ENCODE results near the gene MVD.

MVD gene

DNA sequence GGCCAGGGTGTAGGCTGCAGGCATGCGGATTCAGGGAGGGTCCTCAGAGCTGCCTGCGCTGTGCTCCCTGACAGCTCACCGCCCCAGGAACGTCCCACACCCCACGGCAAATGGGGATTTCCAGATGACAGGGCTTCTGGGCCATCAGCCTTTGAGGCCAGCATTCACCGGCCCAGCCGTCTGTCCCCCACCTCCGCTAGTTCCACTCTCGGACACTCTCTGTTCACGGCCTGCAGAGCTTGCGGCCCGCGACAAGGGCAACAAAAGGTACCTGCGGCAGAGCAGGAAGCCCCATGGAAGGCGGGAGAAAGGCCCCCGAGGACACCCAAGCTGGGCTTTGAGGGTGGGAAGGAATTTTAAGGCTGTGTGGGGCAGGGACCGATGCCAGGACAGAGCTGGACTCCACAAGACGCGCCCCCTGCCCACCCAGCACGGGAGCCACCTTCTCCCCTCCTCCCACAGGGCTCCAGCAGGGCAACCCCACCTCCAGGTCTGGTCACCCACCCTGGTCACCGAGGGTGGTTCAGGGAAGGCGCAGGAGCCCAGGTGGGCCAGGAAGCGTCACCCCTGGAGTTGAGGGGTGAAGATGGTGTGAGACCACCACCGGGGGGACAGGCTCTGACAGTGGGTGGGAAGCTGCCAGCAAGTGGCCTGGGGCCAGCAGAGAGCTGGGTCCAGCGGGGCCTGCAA, 6.5 kb downstream of the MVD start:
- FAIRE-seq = no peak
- DNase-seq (ENCODE audit: low spot score) = peak; percentile 48

DNA sequence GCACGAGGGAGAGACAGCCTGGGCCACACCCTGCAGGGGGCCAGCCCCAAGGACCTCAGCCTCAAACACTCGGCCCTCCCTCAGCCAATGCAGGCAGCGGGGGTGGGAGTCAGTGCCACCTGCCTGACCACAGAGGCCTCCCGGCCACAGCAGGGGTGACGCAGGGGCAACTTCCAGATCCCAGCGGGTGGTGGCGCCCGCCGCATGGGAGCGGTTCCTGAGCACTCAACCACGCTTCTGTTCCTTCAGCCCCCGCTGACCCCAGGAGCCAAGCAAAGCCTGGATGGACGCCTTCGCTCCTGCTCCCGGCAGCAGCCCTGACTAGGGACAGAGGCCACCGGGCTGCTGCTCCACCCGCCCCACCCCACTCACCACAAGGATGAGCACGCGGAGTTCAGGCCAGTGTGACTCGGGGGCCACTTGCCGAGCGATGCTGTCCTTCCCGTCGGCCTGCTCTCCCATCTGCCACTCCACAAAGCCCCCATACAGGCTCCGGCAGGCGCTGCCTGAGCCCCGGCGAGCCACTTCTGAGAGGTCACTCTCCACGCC, 7.1 kb downstream of the MVD start:
- FAIRE-seq (peak; percentile 11), DNase-seq (ENCODE audit: low spot score) (peak; percentile 74)

DNA sequence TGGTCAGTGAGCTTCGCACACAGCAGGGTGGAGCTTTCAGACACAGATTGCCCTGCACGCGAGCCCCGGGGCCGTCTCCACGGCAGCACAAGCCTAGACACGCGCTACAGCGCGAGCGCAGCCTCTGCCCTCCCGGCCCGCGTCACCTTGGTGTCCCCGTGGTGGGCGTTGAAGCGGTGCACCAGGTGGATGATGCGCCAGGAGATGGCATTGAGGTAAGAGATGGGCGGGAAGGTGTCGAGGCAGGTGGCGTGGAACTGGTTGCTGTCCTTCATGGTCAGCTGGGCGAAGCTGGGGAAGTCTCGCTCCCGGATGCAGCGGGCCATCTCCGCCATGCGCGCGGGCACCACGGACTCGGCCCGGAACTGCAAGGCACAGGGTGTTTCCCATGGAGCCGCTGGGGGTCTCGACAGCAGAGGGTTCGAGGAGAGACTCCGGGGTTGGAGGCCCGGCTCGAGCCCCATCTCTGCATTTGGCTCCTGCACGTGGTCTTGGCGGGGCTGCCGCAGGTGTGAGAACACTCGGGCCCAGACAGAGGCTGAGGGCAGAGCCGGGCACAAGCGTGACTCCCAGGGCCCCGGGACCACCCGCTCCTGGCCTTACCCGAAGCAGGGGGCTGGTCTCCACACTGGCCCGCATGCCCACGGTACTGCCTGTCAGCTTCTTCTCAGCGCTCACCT, 7.7 kb downstream of the MVD start:
- no peak for FAIRE-seq

DNA sequence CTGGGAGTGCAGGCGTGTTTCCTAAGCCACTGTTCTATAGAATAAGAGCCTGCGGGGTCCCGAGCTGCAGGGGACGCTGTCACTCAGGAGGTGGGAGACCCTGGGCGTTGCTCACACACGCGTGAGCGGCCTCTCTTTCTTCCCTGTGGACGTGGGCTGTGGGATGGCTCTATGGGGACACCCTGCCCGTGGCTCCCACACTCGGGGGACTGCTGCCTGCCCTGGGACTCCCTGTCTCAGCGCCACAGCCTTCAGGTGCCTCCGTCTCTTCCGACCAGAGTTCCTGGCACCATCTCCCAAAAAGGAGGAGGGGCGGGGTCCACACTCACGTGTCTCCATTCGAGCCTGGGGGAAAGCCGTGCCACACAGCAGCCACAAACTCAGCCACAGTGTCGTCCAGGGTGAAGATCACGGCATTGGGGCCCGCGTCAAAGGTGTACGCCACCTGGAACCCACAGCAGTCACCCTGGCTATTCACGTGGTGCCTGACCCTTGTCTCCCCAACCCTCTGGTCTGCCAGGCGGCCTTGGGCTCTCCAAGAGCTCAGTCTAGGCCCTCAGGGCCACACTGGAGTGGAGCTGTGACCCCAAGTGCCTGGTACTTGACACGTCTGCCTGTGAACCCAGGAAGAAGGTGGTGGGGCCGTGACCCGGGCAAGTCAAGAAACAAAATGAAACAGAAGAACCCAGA, 8.4 kb downstream of the MVD start:
- DNase-seq (ENCODE audit: low spot score) = no peak
- no peak for FAIRE-seq

More for the DNA sequence above, 7.7 kb downstream of the MVD start:
- no peak for DNase-seq (ENCODE audit: low spot score)

- FAIRE-seq = no peak
- DNase-seq (ENCODE audit: low spot score) = no peak
Measured at GRCh38 chr16:88653596-88654362, 9.1 kb downstream of the MVD start.

GRCh38 chr16:88653101-88653500, 9.8 kb downstream of the MVD start:
- no peak for FAIRE-seq
- DNase-seq (ENCODE audit: low spot score) = no peak

GRCh38 chr16:88652762-88653063, 10.2 kb downstream of the MVD start:
- no peak for FAIRE-seq
- no peak for DNase-seq (ENCODE audit: low spot score)

- FAIRE-seq = no peak
- no peak for DNase-seq (ENCODE audit: low spot score)
Measured at GRCh38 chr16:88651989-88652761, 10.7 kb downstream of the MVD start.

DNA sequence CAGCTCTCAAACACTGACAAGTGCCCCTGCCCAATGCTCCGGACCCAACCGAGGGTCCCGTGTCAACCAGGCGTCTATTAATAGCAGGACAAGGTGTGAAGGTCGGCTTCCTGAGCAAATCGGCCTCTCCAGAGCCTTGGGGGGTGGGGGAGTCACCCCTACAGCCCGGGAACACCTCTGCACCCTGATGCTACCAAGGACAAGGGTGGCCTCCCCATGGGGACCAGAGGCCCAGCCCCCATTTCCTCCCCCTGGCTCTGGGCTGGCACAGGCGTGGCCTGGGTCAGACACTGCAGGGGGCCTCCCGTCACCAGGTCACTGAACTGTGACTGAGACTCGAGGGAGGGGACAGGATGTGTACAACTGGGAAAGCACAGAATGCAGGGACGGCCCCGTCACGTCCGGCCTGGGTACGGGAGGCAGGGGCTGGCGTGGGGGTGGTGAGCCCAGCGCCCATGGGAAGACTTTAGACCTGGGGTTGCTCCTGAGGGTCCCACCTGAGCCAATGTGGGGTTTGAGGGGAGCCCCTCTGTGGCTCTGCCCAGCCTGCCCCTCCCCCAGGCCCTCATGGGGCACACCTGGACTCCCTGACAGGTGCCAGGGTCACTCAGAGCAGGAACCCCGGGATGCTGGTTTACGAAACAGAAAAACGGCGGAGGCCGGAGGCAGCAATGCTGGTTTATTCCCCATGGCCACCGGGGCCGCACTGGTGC, 11.5 kb downstream of the MVD start:
- DNase-seq (ENCODE audit: low spot score) (peak; percentile 89), FAIRE-seq (peak; percentile 64)

DNA sequence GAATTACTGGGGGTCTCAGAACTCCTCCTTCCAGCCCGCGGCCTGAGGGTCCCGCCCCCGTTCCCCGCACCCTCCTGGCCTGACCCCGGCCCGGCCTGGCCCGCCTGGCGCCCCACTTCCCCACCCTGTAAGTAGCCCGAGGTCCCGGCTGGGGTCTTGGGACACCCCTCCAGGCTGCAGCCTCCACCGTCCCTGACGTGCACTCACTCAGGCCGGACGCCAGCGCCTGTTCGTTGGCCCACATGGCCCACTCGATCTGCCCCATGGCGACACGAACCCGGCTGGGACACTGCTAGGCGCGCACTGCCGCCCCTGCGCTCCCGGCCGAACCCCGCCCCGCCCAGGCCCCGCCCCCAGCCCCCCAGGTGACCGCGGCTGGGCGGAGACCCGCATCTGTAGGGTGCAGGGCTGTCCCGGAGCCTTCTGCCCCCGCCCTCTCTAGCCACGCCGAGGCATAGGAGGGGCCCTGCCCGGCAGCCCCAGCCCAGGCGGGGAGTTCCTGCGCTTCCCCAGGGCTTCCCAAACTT, 12.1 kb downstream of the MVD start, which contains the start of gene CYBA:
TSS of gene CYBA (minus strand) at position 305 of the 527 bp plus-strand sequence. CDS start at position 265, 40 bp downstream.
- FAIRE-seq = no peak
- peak; percentile 72 for DNase-seq (ENCODE audit: low spot score)

DNA sequence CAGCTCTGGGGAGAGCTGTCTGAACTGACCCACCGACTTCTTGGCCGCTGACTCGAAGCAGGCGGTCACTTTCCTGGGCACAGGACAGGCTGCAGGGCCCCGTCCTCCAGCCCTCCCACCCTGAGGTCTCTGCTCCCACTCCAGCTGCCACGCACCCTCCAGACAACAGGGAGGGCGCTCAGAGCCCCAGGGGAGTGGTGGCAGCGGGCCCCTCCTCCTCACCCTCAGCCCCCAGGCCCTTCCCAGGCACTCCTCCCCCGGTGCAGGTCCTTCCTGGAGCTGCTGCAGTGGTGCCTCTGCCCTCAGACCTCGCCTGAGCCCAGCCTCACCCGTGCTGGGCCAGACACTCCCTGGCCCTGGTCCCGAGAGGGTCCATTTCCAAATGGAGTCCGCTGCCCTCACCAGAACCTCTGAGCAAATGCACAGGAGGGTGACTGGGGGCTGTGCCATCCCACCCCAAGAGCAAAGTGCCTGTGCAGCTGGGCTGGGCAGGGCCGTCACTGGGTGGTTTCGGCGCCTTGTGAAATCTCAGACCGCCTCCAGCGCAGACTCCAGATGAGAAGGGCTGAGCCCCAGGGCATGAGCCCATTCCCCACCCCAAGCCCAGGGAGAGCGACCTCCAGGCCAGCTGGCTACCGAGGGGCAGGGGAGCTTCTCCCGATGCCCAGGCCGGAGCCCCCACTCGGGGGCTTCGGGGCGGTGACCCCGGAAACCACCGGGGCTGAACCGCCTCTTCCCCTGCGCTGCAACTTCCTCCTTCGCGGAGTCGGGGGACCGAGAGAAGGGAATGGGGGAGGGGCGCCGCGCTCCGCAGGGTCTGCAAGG, 12.8 kb downstream of the MVD start:
- FAIRE-seq (no peak), DNase-seq (ENCODE audit: low spot score) (peak; percentile 37)

DNA sequence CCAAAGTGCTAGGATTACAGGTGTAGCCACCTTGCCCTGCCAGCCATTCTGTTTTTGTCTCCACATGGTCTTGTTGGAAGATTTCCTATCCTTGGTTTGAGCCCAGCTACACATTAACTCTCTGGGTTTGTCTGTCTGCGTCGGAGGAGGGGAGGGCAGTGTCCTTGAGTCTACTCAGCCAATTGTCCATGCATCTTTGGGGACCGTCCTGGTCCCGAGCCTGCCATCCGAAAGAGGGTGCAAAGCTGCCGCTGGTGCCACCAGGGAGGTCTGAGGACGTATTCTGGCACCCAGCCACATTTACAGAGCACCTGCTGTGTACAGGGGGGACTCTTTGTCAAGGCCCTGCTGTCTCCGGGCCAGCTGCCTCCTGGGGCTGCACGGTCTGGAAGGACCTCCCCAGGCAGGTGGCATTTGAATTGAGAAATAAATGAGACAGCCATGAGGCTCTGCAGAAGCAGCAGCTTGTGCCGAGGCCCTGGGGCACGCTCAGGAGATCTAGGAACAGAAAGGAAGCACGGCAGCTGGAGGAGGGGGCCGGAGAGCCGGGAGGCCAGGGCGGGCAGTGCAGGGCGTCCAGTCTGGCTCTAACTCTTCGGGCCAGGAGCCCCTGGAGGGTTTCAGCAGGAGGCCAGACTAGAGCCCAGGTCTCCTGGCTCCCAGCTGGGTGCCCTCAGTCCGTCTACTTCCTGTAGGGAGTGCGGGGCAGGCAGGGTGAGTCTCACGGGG, 13.5 kb downstream of the MVD start:
- no peak for FAIRE-seq
- DNase-seq (ENCODE audit: low spot score) = no peak

DNA sequence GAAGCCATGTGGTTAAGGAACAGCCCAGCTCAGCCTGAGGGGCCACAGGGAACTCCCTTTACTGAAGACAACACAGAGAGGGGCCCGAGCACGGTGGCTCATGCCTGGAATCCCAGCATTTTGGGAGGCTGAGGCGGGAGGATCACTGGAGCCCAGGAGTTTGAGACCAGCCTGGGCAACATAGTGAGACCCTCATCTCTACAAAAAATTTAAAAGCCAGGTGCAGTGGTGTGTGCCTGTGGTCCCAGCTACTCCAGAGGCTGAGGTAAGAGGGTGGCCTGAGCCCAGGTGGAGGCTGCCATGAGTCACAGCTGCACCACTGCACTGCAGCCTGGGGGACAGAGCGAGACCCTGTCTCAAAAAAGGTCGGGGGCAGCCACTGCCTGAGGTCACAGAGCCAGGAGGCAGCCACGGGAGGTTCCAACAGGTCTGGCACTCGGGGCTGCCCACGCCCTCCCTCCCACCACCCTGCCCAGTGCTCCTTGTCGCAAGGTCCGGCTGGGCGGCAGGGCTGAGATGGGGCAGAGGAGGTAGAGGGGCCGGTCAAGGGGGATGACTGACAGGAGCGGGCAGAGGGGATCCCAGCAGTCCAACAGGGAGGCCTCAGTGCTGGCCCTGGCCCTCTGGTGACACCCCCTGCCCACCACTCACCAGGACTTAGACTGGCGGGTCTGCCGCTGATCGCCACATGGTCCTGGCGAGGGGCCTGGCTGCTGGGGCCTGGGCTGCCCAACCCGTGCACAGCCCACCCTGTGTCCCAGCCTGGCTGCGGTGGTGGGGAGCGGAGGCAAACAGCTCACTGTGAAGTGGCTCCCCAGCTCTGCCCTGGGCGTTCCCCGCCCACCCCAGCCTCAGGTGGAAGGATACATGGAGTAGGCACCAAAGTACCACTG, 15.5 kb downstream of the MVD start:
- no peak for DNase-seq (ENCODE audit: low spot score)
- FAIRE-seq = no peak

DNA sequence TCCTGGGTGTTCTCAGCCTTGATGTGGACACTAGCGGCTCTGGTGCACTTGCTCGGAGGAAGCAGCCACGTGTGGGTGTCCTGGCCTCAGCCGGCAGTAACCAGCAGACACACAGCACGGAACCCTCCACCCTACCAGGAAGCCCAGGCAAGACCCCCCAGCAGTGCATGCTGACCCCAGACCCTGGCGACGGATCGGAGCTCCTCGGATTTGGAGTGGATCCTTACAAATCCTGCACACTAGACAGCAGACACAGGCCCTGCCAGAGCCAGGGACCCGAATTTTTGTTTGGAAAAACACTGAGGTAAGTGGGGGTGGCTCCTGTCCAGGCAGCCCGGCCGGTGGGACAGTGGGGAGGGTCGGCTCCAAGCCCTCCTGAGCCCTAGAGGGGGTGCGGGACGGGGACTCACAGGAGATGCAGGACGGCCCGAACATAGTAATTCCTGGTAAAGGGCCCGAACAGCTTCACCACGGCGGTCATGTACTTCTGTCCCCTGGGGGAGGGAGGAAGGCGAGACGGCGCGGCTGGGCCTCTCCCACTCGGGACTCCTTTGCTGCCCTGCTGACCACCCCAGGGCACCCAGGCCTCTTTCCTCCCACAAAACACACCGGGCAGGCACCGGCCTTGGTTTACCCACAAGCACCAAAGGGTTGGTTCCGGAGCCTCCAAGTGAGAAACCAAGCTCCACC, 16.4 kb downstream of the MVD start:
- no peak for DNase-seq (ENCODE audit: low spot score)
- no peak for FAIRE-seq

- FAIRE-seq = no peak
- DNase-seq (ENCODE audit: low spot score) = no peak
Measured at GRCh38 chr16:88645941-88646340, 16.9 kb downstream of the MVD start.

DNA sequence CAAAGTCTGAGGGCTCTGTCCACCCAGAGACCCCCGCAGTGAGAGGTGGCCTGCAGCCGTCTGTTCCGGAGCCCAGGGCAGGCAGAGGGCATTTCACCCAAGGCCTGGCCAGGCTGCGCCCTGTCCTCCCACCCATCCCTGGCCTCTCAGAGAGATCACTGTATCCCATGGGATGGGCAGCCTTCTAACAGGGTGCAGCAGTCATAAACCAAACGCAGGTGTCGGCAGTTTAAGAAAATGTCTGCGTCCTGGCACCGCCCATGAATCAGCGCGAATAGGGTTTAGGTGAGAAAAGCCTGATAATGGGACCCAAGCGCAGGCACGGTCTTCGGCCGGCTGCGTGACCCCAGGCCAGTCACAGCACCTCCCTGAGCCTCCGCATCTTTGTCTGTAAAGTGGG, 17.4 kb downstream of the MVD start:
- DNase-seq (ENCODE audit: low spot score) = no peak
- no peak for FAIRE-seq

DNA sequence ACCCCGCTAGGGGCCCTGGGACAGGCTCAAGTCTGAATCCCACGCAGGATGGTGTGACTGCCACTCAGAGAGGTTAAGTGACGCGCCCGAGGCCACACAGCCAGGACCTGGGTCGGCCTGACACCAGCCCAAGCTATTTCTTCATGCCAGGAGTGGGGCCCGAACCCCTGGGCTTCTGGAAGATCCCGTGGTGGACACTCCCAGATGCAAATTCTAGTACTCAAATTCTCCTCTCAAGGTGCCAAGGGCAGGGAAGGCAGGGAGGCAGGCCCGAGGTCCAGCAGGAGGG, 19.3 kb downstream of the MVD start:
- DNase-seq (ENCODE audit: low spot score) (no peak), FAIRE-seq (no peak)
